GM18517 (cell line): ENCODE results near the gene RABAC1.
"Not testable (repeated sequence)": the region's sequence is repeated elsewhere in the genome, so short reads cannot be mapped to it uniquely, and the experiment has no call there.

Source experiments
- ATAC-seq: cut with Tn5 transposase; IDR thresholded peaks from one replicate; pipeline ENCODE4 v1.9.1; 2021; ENCODE audit warnings: mild to moderate bottlenecking, moderate library complexity; ENCODE audit not compliant: unreplicated experiment

The RABAC1 gene

GRCh38 chr19:41918095-41918494, 41.0 kb downstream of the RABAC1 start:
- ATAC-seq, result no peak

- no peak for ATAC-seq
Observed at GRCh38 chr19:41917676-41918075, 41.4 kb downstream of the RABAC1 start.

- ATAC-seq, result no peak
Observed at GRCh38 chr19:41915776-41916414, 43.2 kb downstream of the RABAC1 start.

GRCh38 chr19:41915021-41915775, 43.9 kb downstream of the RABAC1 start:
- no peak for ATAC-seq

GRCh38 chr19:41914424-41914834, 44.7 kb downstream of the RABAC1 start:
- not testable (repeated sequence) for ATAC-seq

- no peak for ATAC-seq
Observed at GRCh38 chr19:41913538-41914423, 45.3 kb downstream of the RABAC1 start.

GRCh38 chr19:41912899-41913537, 46.1 kb downstream of the RABAC1 start:
- ATAC-seq, result no peak

GRCh38 chr19:41911889-41912731, 47.0 kb downstream of the RABAC1 start:
- no peak for ATAC-seq

- no peak for ATAC-seq
Observed at GRCh38 chr19:41910992-41911888, 47.9 kb downstream of the RABAC1 start.

GRCh38 chr19:41910240-41910991, 48.7 kb downstream of the RABAC1 start:
- ATAC-seq, result no peak

GRCh38 chr19:41909706-41910105, 49.4 kb downstream of the RABAC1 start:
- no peak for ATAC-seq

- ATAC-seq, result no peak
Observed at GRCh38 chr19:41908724-41909464, 50.2 kb downstream of the RABAC1 start.

GRCh38 chr19:41907994-41908615, 51.0 kb downstream of the RABAC1 start:
- ATAC-seq, result no peak

GRCh38 chr19:41906916-41907680, 52.0 kb downstream of the RABAC1 start:
- no peak for ATAC-seq
